Erythroblast (primary cell): Measurements from ENCODE around the gene LSAMP.

Experiments used
- GATA1 ChIP-seq: IDR thresholded peaks from 2 replicates; pipeline ENCODE4 v1.6.1; 2011; ENCODE audit warnings: low read depth, mild to moderate bottlenecking, control low read depth, low read length, moderate library complexity
- POLR2A ChIP-seq: IDR thresholded peaks from 2 replicates; pipeline ENCODE4 v1.6.1; 2011; ENCODE audit warnings: mild to moderate bottlenecking, low read length

DNA sequence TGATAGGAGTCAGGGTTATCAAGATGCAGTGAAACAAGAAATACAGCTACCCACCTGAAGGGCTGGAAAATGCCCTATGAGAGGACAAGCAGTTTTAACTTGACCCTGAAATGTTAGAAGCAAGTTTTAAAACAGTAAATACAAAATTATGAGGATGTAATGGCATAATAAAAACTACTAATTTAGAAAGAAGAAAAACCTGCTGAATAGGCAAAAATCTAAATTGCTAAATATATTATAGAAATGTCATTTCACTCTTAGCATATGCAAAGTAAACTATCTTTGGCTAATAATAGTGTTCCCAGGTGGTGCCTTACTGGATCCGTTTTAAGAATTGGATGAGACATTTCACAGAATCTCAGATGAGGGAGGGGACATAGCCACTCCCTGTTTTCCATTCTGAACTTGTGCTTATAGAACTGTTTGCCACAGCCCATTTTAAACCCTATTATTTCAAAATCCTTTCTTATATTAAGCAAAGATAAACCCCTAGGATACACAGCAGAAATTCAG, 294.6 kb downstream of the LSAMP start:
- TF ChIP-seq POLR2A (no peak), GATA1 (no peak)
